Activated B cell treated with CpG ODN at 0.5 μM for 24 hours (primary cell): Measurements from ENCODE around the gene KRTAP10-5. TPM values are rescaled to one million over a fixed set of nuclear protein-coding genes. Genes with fewer than 3 reads are reported as not detected.

Experiments used
- ATAC-seq: fragments of 200-7000 bp; cut with Tn5 transposase; one replicate; pipeline ENCODE4 v1.10.0; 2021; ENCODE audit warnings: low read depth, mild to moderate bottlenecking, moderate library complexity
- CTCF ChIA-PET: fragments of 350-600 bp; sonication (Branson Sonifier 250); formaldehyde crosslinking; loops from one replicate; lab custom pipeline; 2021; ENCODE audit warnings: antibody characterized with exemption; lab: Charles Lee
- POLR2A ChIA-PET: fragments of 350-600 bp; sonication (Branson Sonifier 250); formaldehyde crosslinking; loops from one replicate; lab custom pipeline; 2021; ENCODE audit warnings: antibody characterized with exemption; lab: Charles Lee
- DNase-seq: peaks from one replicate; pipeline ENCODE4 v3.0.0; 2022
- H3K27ac Mint-ChIP-seq: one replicate; pipeline ENCODE4 v1.8.0; 2020; ENCODE audit warnings: mixed read lengths
- H3K27me3 Mint-ChIP-seq: one replicate; pipeline ENCODE4 v1.8.0; 2021; ENCODE audit warnings: mixed read lengths
- H3K36me3 Mint-ChIP-seq: one replicate; pipeline ENCODE4 v1.8.0; 2021; ENCODE audit warnings: low read depth, mixed read lengths
- H3K4me1 Mint-ChIP-seq: one replicate; pipeline ENCODE4 v1.8.0; 2021; ENCODE audit warnings: mixed read lengths
- H3K4me3 Mint-ChIP-seq: one replicate; pipeline ENCODE4 v1.8.0; 2020; ENCODE audit warnings: mild to moderate bottlenecking, mixed read lengths
- H3K9me3 Mint-ChIP-seq: one replicate; pipeline ENCODE4 v1.8.0; 2020; ENCODE audit warnings: mixed read lengths
- CTCF ChIP-seq: fragments of 200-600 bp; IDR thresholded peaks from one replicate; pipeline ENCODE4 v1.8.0; 2022; ENCODE audit warnings: antibody characterized with exemption, mild to moderate bottlenecking
- intact Hi-C: fragments of 100-400 bp; cut with micrococcal nuclease; formaldehyde crosslinking; loops from one replicate; pipeline ENCODE4 v1.15.1; 2024
- total RNA-seq: library from RNA; stranded (reverse); gene quantifications from 2 replicates; pipeline ENCODE4 v1.2.3, GENCODE V29; 2022

The KRTAP10-5 gene
- total RNA-seq, 1 donor from 2014 or later, result not detected

GRCh38 chr21:44542716-44543115 lies 37.7 kb downstream of the KRTAP10-5 start:
- Mint-ChIP-seq H3K4me3 (no peak overlapping the region), H3K27me3 (peaks cover 8% of the 10 kb centered on the region), H3K36me3 (peaks cover 6% of the 10 kb centered on the region), H3K9me3 (peaks cover 15% of the 10 kb centered on the region), H3K27ac (no peak overlapping the region), H3K4me1 (peaks cover 6% of the 10 kb centered on the region)
- DNase-seq, result no peak
- CTCF ChIA-PET, result no interaction called here
- TF ChIP-seq CTCF, result no peak
- intact Hi-C loops, result no loop called here
- POLR2A ChIA-PET, result no interaction called here
- ATAC-seq, result no peak

GRCh38 chr21:44540741-44541288 lies 39.6 kb downstream of the KRTAP10-5 start:
- H3K4me1 Mint-ChIP-seq, result no peaks in the 10 kb centered on the region
- no peak for DNase-seq
- no peak overlapping the region for H3K4me3 Mint-ChIP-seq
- H3K27ac Mint-ChIP-seq, result no peak overlapping the region
- ChIA-PET POLR2A (no interaction called here), CTCF (no interaction called here)
- no peak for ATAC-seq
- intact Hi-C loops, result no loop called here
- no peaks in the 10 kb centered on the region for H3K36me3 Mint-ChIP-seq
- peaks cover 8% of the 10 kb centered on the region for H3K27me3 Mint-ChIP-seq
- H3K9me3 Mint-ChIP-seq, result peaks cover 5% of the 10 kb centered on the region
- TF ChIP-seq CTCF, result no peak

GRCh38 chr21:44539991-44540666 lies 40.3 kb downstream of the KRTAP10-5 start, which contains the start of gene KRTAP10-1:
Gene KRTAP10-1, minus strand, starts transcription at chr21:44540195. Its CDS starts 45 bp downstream, at chr21:44540150.
- ChIA-PET CTCF (no interaction called here), POLR2A (no interaction called here)
- TF ChIP-seq CTCF, result no peak
- no peak for DNase-seq
- Mint-ChIP-seq H3K4me1 (no peaks in the 10 kb centered on the region), H3K36me3 (no peaks in the 10 kb centered on the region), H3K4me3 (no peak within 1 kb of the TSS), H3K27ac (no peak within 1 kb of the TSS), H3K9me3 (no peaks in the 10 kb centered on the region), H3K27me3 (peaks cover 8% of the 10 kb centered on the region)
- intact Hi-C loops, result no loop called here
- ATAC-seq, result no peak

GRCh38 chr21:44539046-44539445 lies 41.4 kb downstream of the KRTAP10-5 start:
- Mint-ChIP-seq H3K4me3 (no peak overlapping the region), H3K4me1 (no peaks in the 10 kb centered on the region), H3K27me3 (peaks cover 8% of the 10 kb centered on the region), H3K36me3 (no peaks in the 10 kb centered on the region), H3K27ac (no peak overlapping the region), H3K9me3 (peaks cover 3% of the 10 kb centered on the region)
- ATAC-seq (no peak), DNase-seq (no peak)
- intact Hi-C loops, result no loop called here
- ChIA-PET POLR2A (no interaction called here), CTCF (no interaction called here)
- no peak for TF ChIP-seq CTCF

- Mint-ChIP-seq H3K27ac (no peak overlapping the region), H3K4me3 (no peak overlapping the region), H3K4me1 (no peaks in the 10 kb centered on the region), H3K9me3 (peaks cover 3% of the 10 kb centered on the region), H3K36me3 (no peaks in the 10 kb centered on the region), H3K27me3 (peaks cover 8% of the 10 kb centered on the region)
- CTCF ChIA-PET, result no interaction called here
- intact Hi-C loops, result no loop called here
- POLR2A ChIA-PET, result no interaction called here
- ATAC-seq (no peak), DNase-seq (no peak)
- TF ChIP-seq CTCF, result no peak
Observed at GRCh38 chr21:44537930-44538911, 42.2 kb downstream of the KRTAP10-5 start.
